Skin of body (tissue), 2 donors: ENCODE measurements around the gene FAM217A. TPM values are rescaled to one million over a fixed set of nuclear protein-coding genes. Genes with fewer than 3 reads are reported as not detected.

Experiments
- DNase-seq: peaks from one replicate; lab custom pipeline; 2025; lab: John Stamatoyannopoulos, UW
- total RNA-seq: library from RNA; depleted of rRNA; stranded (reverse); fragments of >200 nt; gene quantifications from one replicate; pipeline ENCODE4 v1.2.3, GENCODE V29; 2014

FAM217A gene
- total RNA-seq, 1 donor from 2014 or later: not detected

DNA sequence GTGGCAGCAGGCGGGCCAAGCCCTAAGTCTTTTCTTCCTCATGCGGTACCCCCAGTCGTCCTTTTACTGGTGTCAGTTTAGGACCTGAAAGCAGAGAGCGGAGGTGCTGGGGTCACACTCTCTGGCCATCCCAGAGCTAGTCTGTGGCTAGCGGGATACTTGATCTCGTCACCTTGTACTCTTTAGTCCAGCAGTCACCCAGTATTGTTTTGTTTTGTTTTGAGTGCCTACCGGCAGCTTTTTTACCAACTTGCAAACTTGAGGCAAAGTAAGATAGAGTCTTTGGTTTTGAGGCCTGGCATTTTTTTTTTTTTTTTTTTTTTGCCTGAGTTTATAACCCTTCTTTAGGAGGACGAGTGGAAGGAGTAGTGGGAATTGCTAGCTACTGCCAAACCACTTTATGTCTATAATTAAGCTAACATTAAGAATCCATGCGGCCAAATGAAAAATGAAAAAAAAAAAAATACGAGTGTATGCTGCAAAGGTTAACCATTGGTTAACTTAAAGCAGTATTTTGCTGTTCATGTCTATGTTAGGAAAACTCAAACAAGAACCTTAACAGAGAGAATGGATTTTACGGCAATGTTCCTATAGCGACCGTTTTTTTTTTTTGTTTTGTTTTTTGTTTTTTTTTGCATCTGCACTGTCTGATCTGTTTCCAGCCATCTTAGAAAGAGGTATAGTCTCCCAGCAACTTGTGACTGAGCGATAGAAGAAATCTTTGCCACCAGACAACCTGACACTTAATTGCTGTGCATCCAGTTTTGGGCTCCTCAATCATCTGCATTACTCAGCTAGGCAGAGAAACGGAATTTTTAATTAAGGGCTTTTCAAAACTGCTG is 56.9 kb downstream of the FAM217A start:
- peak; percentile 66 for DNase-seq

DNA sequence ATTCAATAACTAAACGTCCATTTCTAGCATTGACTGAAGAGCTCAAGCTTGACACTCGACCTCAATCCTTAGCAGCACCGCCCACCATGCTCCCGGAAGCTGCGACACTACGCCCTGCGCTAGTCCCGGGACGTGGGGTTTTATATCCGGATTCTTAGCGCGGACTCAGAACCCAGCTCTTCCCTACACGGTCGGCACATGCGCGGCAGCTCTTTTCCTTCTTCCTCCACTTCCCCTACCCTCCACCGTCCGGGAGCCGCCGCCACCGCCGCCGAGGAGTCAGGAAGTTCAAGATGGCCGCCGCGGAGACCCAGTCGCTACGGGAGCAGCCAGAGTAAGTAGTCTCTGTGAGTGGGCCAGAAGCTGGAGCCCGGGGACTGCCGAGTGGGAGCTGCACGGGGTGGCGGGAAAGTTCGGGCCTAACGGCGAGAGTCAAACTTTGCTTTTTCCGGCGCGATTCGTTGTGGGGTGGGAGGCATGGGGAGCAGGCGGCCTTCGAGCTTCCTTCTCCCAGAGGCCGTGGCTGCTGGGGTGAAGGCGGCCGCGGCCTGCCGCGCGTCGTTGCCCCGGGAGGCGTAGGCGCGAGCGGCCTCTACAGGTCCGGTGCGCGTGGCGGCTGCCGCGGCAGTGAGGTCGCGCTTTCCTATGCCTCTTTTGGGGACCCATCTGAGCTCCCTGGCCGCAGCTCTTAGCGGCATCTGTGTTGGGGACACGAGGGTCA is 57.6 kb downstream of the FAM217A start:
- DNase-seq: peak; percentile 97

DNA sequence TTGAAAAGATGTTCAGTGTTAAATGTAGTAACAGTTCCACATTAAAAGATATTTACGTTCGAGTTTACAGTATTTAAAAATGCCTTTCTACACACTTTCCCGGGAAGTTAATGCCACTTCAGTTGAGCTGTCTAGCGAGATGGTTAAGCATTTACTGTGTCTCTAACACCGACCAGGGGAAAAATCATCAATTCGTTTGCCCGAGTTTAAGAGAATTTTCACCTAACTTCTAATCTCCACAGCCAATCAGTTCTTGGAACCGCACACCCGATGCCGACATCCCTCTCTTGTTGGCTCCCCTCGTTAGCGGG is 58.2 kb downstream of the FAM217A start:
- no peak for DNase-seq

DNA sequence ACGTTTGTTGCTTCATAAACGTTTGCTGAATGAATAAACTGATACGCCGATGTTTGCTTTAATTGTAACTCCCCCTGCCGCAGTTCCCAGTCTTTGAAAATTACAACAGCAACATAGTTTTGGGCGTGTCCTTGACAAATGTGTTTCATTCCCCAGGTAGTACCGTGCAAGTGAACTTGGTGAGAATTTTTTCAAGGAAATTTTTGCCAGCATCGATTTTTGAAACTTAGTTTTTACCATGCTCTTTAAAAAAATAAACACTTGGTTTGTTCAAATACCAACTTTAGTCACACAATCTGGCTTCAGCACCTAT is 60.1 kb downstream of the FAM217A start:
- peak; percentile 73 for DNase-seq

Other genes starting within 250 kb of the FAM217A start
- 5.0 TPM for gene FAM50B, start 229.8 kb downstream of the FAM217A start, total RNA-seq
- gene ECI2, start 56.4 kb upstream of the FAM217A start, total RNA-seq: 53.9 TPM